OCI-LY3 (cell line): ENCODE data around the gene KHDC4.

Source experiments
- H2AFZ ChIP-seq: fragments of 200-600, 300-600 bp; shearing (Covaris generic); 2 replicates; pipeline ENCODE4 v1.6.0; 2014; ENCODE audit warnings: antibody characterized with exemption, low read depth, low read length
- H3K27ac ChIP-seq: fragments of 200-600, 300-600 bp; sonication (generic); 2 replicates; pipeline ENCODE4 v1.5.1; 2014; ENCODE audit warnings: mild to moderate bottlenecking, low read length, moderate library complexity, mixed read lengths
- H3K27me3 ChIP-seq: fragments of 200-600, 300-600 bp; sonication (generic); 2 replicates; pipeline ENCODE4 v1.6.1; 2014; ENCODE audit warnings: low read depth, low read length, mixed read lengths
- H3K36me3 ChIP-seq: fragments of 200-600, 300-600 bp; sonication (generic); replicated peaks from 2 replicates; pipeline ENCODE3; 2014; ENCODE audit warnings: low read depth, low read length, mixed read lengths
- H3K4me1 ChIP-seq: fragments of 300-600, 200-600 bp; sonication (generic); 2 replicates; pipeline ENCODE4 v1.6.1; 2014; ENCODE audit warnings: low read length, mixed read lengths
- H3K4me2 ChIP-seq: fragments of 200-600, 300-600 bp; sonication (generic); 2 replicates; pipeline ENCODE4 v1.6.1; 2014; ENCODE audit warnings: low read length, mixed read lengths
- H3K4me3 ChIP-seq: fragments of 300-600, 200-600 bp; sonication (generic); 2 replicates; pipeline ENCODE4 v1.5.1; 2014; ENCODE audit warnings: antibody characterized with exemption, mild to moderate bottlenecking, low read length, moderate library complexity
- H3K79me2 ChIP-seq: fragments of 300-600, 200-600 bp; shearing (Covaris generic); 2 replicates; pipeline ENCODE4 v1.6.1; 2014; ENCODE audit warnings: mild to moderate bottlenecking, low read length, mixed read lengths
- H3K9ac ChIP-seq: fragments of 300-600, 200-600 bp; shearing (Covaris generic); 2 replicates; pipeline ENCODE4 v1.6.0; 2014; ENCODE audit warnings: mild to moderate bottlenecking, low read length, moderate library complexity
- H3K9me3 ChIP-seq: fragments of 200-600, 300-600 bp; shearing (Covaris generic); 2 replicates; pipeline ENCODE4 v1.6.1; 2014; ENCODE audit warnings: low read length, mixed read lengths; ENCODE audit not compliant: insufficient read depth
- H4K20me1 ChIP-seq: fragments of 200-600, 300-600 bp; sonication (generic); 2 replicates; pipeline ENCODE4 v1.6.1; 2016; ENCODE audit warnings: low read length, mixed read lengths; ENCODE audit not compliant: insufficient read depth
- EZH2phosphoT487 ChIP-seq: fragments of 200-600 bp; shearing (Covaris generic); IDR thresholded peaks from 2 replicates; pipeline ENCODE4 v1.6.1; 2018; ENCODE audit warnings: antibody characterized with exemption, mixed run types, low read depth
- TF ChIP-seq, protein P1 (sequence below): fragments of 200-600, 300-600 bp; sonication (generic); IDR thresholded peaks from 2 replicates; pipeline ENCODE4 v1.5.1; 2014; ENCODE audit warnings: antibody characterized with exemption, low read length, low read depth

The KHDC4 gene

DNA sequence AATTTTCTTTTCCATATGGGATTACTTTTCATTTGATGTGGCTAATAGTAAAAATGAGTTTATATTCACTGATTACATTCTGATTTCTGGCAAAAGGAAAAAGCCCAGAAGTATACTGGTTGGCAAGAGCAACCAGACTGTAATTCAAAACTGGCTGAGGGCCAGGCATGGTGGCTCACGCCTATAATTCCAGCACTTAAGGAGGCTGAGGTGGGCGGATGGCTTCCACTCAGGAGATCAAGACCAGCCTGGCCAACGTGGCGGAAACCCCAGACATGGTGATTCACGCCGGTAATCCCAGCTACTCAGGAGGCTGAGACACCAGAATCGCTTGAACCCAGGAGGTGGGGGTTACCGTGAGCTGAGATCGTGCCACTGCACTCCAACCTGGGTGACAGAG is 60.4 kb downstream of the KHDC4 start:
- Histone ChIP-seq H3K27me3 (no peaks in the 10 kb centered on the region), H4K20me1 (no peaks in the 10 kb centered on the region), H2AFZ (no peak overlapping the region), H3K9ac (no peak overlapping the region), H3K27ac (no peak overlapping the region), H3K36me3 (peaks cover 4% of the 10 kb centered on the region), H3K4me3 (no peak overlapping the region), H3K9me3 (no peaks in the 10 kb centered on the region), H3K79me2 (no peaks in the 10 kb centered on the region), H3K4me1 (peaks cover 8% of the 10 kb centered on the region; the same call in 1 of the 2 replicates), H3K4me2 (no peak overlapping the region)
- TF ChIP-seq, protein P1, sequence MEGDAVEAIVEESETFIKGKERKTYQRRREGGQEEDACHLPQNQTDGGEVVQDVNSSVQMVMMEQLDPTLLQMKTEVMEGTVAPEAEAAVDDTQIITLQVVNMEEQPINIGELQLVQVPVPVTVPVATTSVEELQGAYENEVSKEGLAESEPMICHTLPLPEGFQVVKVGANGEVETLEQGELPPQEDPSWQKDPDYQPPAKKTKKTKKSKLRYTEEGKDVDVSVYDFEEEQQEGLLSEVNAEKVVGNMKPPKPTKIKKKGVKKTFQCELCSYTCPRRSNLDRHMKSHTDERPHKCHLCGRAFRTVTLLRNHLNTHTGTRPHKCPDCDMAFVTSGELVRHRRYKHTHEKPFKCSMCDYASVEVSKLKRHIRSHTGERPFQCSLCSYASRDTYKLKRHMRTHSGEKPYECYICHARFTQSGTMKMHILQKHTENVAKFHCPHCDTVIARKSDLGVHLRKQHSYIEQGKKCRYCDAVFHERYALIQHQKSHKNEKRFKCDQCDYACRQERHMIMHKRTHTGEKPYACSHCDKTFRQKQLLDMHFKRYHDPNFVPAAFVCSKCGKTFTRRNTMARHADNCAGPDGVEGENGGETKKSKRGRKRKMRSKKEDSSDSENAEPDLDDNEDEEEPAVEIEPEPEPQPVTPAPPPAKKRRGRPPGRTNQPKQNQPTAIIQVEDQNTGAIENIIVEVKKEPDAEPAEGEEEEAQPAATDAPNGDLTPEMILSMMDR = no peak
- TF ChIP-seq EZH2phosphoT487 = no peak

DNA sequence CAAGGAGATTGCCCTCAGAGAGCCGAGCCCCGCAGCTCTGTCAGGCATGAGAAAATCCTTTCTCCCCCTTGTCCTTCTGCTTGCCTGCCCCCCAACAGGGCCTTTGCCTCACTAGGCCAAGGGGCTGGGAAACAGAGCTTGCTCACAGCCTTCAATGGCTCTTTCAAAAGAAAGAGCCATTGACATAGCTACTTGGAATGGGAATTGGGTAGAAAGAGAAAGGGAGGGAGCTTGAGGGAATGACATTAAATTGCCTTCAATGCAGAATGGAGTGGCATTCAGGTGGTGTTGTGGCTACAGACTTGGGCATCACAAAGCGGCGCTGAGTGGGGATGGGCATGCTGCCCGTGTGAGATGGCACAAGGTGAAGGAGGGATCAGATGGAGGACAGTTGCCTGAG is 61.7 kb downstream of the KHDC4 start:
- Histone ChIP-seq H3K4me2 (no peak overlapping the region), H3K79me2 (no peaks in the 10 kb centered on the region), H3K36me3 (peaks cover 4% of the 10 kb centered on the region), H3K4me3 (no peak overlapping the region), H3K27me3 (no peaks in the 10 kb centered on the region), H3K27ac (no peak overlapping the region), H4K20me1 (peaks cover 3% of the 10 kb centered on the region; the same call in 1 of the 2 replicates), H3K4me1 (peaks cover 8% of the 10 kb centered on the region; the same call in 1 of the 2 replicates), H3K9ac (no peak overlapping the region), H3K9me3 (no peaks in the 10 kb centered on the region), H2AFZ (no peak overlapping the region)
- TF ChIP-seq, protein P1 = no peak
- TF ChIP-seq EZH2phosphoT487 = no peak

DNA sequence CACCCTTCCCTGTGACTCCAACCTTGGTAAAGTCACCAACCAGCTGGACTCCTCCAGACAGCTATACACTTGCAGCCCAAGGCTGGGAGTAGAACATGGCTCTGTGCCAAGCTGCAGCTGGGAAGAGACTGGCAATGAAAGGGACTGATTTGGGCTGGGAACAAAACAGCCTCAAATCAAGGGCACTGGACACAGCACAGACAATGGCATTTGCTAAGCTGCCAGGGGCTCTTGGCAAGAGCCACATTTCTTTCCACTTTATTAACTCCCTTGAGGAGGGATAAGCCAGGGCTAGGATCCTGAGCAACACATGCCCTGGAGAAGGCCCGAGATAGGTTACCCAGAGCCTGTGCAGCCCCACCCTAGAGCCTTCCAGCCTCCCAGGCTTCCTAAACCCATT is 62.8 kb downstream of the KHDC4 start:
- TF ChIP-seq, protein P1 = no peak
- TF ChIP-seq EZH2phosphoT487 = no peak
- peaks cover 4% of the 10 kb centered on the region for H3K36me3 ChIP-seq
- H3K79me2 ChIP-seq = no peaks in the 10 kb centered on the region
- no peaks in the 10 kb centered on the region for H3K27me3 ChIP-seq
- peaks cover 3% of the 10 kb centered on the region; the same call in 1 of the 2 replicates for H4K20me1 ChIP-seq
- no peak overlapping the region for H3K4me3 ChIP-seq
- no peak overlapping the region for H3K4me2 ChIP-seq
- no peaks in the 10 kb centered on the region for H3K9me3 ChIP-seq
- no peak overlapping the region for H3K9ac ChIP-seq
- H3K27ac ChIP-seq = no peak overlapping the region
- peaks cover 8% of the 10 kb centered on the region; the same call in 1 of the 2 replicates for H3K4me1 ChIP-seq
- no peak overlapping the region for H2AFZ ChIP-seq

DNA sequence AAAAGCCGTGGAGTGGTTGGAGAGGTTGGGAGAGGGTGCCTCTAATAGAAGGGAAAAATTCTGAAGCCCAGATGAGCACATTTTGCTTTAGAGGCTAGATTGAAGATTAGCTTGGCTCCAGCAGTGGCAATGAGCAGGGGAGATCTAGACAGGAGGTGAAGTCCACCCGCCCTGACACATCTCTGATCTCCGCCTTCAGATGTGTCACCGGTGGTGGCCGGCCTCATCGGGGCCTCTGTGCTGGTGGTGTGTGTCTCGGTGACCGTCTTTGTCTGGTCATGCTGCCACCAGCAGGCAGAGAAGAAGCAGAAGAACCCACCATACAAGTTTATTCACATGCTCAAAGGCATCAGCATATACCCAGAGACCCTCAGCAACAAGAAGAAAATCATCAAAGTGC is 66.4 kb downstream of the KHDC4 start:
- Histone ChIP-seq H3K9me3 (no peaks in the 10 kb centered on the region), H3K36me3 (peaks cover 4% of the 10 kb centered on the region), H3K27ac (no peak overlapping the region), H3K9ac (no peak overlapping the region), H3K4me1 (no peaks in the 10 kb centered on the region), H3K4me3 (no peak overlapping the region), H2AFZ (no peak overlapping the region), H3K27me3 (no peaks in the 10 kb centered on the region), H3K79me2 (no peaks in the 10 kb centered on the region; the same call in 1 of the 2 replicates), H4K20me1 (peaks cover 3% of the 10 kb centered on the region; the same call in 1 of the 2 replicates), H3K4me2 (no peak overlapping the region)
- TF ChIP-seq, protein P1 = no peak
- no peak for TF ChIP-seq EZH2phosphoT487
